ENCODE data around the gene PRDM11. TPM values are rescaled to one million over a fixed set of nuclear protein-coding genes. Genes with fewer than 3 reads are reported as not detected.

Gene PRDM11
- total and polyA plus RNA-seq, 7 experiments from 2014 or later, result 0.44 to 8.8 (median 5.7) TPM

GRCh38 chr11:45273509-45273908 is 127.1 kb downstream of the PRDM11 start:
- Histone ChIP-seq H3K9me3 (ENCODE audit: control insufficient read depth in 2 of 3, low read length in 3 of 3) (no peaks in the 10 kb centered on the region), H3K36me3 (ENCODE audit: control insufficient read depth in 2 of 3, insufficient read depth in 3 of 3, low read length in 3 of 3) (no peaks in the 10 kb centered on the region), H3K4me3 (ENCODE audit: low read length) (no peak overlapping the region), H3K27ac (ENCODE audit: low read depth, low read length) (no peak overlapping the region), H3K4me1 (ENCODE audit: control insufficient read depth in 2 of 2, insufficient read depth in 2 of 2, low read length in 2 of 2) (no peaks in the 10 kb centered on the region), H3K27me3 (ENCODE audit: control insufficient read depth in 2 of 2, insufficient read depth in 2 of 2, low read length in 2 of 2) (no peaks in the 10 kb centered on the region)
- ChIA-PET POLR2A (no interaction called here), CTCF (no interaction called here)
- Mint-ChIP-seq H3K4me3 (no peak overlapping the region), H3K9me3 (peaks cover 0 to 6% (median 3%) of the 10 kb centered on the region in 11 donors), H3K4me1 (peaks cover 0 to 2% (median 0%) of the 10 kb centered on the region in 7 donors), H3K36me3 (peaks cover 0 to 6% (median 0%) of the 10 kb centered on the region in 5 donors), H3K27me3 (peaks cover 24 to 70% (median 62%) of the 10 kb centered on the region in 5 donors), H3K27ac (no peak overlapping the region)
- no peak for DNase-seq
- intact Hi-C loops (cut with micrococcal nuclease), result no loop called here
- ATAC-seq, result no peak

- Histone ChIP-seq H3K27me3 (ENCODE audit: control insufficient read depth in 2 of 2, insufficient read depth in 2 of 2, low read length in 2 of 2) (no peaks in the 10 kb centered on the region), H3K9me3 (ENCODE audit: control insufficient read depth in 2 of 3, low read length in 3 of 3) (no peaks in the 10 kb centered on the region), H3K4me3 (ENCODE audit: low read length) (no peak overlapping the region), H3K27ac (ENCODE audit: low read depth, low read length) (no peak overlapping the region), H3K4me1 (ENCODE audit: control insufficient read depth in 2 of 2, insufficient read depth in 2 of 2, low read length in 2 of 2) (no peaks in the 10 kb centered on the region), H3K36me3 (ENCODE audit: control insufficient read depth in 2 of 3, insufficient read depth in 3 of 3, low read length in 3 of 3) (no peaks in the 10 kb centered on the region)
- H3K36me3 Mint-ChIP-seq, result peaks cover 0 to 6% (median 0%) of the 10 kb centered on the region in 5 donors
- H3K4me3 Mint-ChIP-seq, result no peak overlapping the region
- H3K4me1 Mint-ChIP-seq, result peaks cover 0 to 2% (median 0%) of the 10 kb centered on the region in 7 donors
- peaks cover 0 to 6% (median 3%) of the 10 kb centered on the region in 11 donors for H3K9me3 Mint-ChIP-seq
- H3K27ac Mint-ChIP-seq, result no peak overlapping the region
- CTCF ChIA-PET, result no interaction called here
- H3K27me3 Mint-ChIP-seq, result peaks cover 24 to 64% (median 56%) of the 10 kb centered on the region in 5 donors
- POLR2A ChIA-PET, result no interaction called here
- no peak for DNase-seq
- intact Hi-C loops (cut with micrococcal nuclease), result no loop called here
- ATAC-seq, result no peak
Observed at GRCh38 chr11:45274206-45274605, 127.8 kb downstream of the PRDM11 start.

- intact Hi-C loops (cut with micrococcal nuclease), result no loop called here
- no peak overlapping the region for H3K27ac Mint-ChIP-seq
- H3K9me3 Mint-ChIP-seq, result peaks cover 2 to 12% (median 8%) of the 10 kb centered on the region in 11 donors
- peaks cover 0 to 7% (median 0%) of the 10 kb centered on the region in 5 donors for H3K36me3 Mint-ChIP-seq
- H3K9me3 ChIP-seq (ENCODE audit: control insufficient read depth in 2 of 3, low read length in 3 of 3), result no peaks in the 10 kb centered on the region
- CTCF ChIA-PET, result interaction anchor here (1.1 kb wide), 1 partner anchor 24 kb away, joined by 3 read pairs; no protein-coding TSS in a partner anchor
- H3K4me1 ChIP-seq (ENCODE audit: control insufficient read depth in 2 of 2, insufficient read depth in 2 of 2, low read length in 2 of 2), result no peaks in the 10 kb centered on the region
- DNase-seq (no peak), ATAC-seq (no peak)
- no peak overlapping the region for H3K27ac ChIP-seq (ENCODE audit: low read depth, low read length)
- H3K4me1 Mint-ChIP-seq, result peaks cover 0 to 9% (median 0%) of the 10 kb centered on the region in 7 donors
- H3K36me3 ChIP-seq (ENCODE audit: control insufficient read depth in 2 of 3, insufficient read depth in 3 of 3, low read length in 3 of 3), result no peaks in the 10 kb centered on the region
- H3K27me3 ChIP-seq (ENCODE audit: control insufficient read depth in 2 of 2, insufficient read depth in 2 of 2, low read length in 2 of 2), result no peaks in the 10 kb centered on the region
- H3K4me3 Mint-ChIP-seq, result no peak overlapping the region
- H3K4me3 ChIP-seq (ENCODE audit: low read length), result no peak overlapping the region
- H3K27me3 Mint-ChIP-seq, result peaks cover 24 to 57% (median 51%) of the 10 kb centered on the region in 5 donors
- POLR2A ChIA-PET, result no interaction called here
Observed at GRCh38 chr11:45275828-45276227, 129.4 kb downstream of the PRDM11 start.

DNA sequence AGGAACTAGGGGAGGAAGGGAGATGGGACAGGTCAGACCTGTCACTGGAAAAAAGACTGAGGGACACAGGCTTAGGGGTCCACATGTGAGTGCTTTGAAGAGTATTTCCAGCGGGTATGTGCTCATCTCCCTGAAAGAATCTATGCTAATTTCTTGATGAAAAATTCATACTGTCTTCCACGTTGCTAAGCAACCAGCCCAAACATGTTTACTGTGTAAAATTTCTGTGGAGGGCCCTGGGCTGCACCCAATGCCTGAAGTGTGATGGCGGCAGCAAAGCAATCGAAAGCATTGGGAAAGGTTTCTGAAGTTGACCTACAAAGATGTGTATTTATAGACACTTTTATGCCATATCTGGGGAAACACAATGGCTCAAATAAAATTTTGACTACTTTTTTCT is 132.3 kb downstream of the PRDM11 start:
- peaks cover 0 to 8% (median 7%) of the 10 kb centered on the region in 11 donors for H3K9me3 Mint-ChIP-seq
- H3K27ac ChIP-seq (ENCODE audit: low read depth, low read length), result no peak overlapping the region
- H3K27ac Mint-ChIP-seq, result peak overlapping the region in 1 of 9 donors; percentile 10
- no peak overlapping the region for H3K4me3 ChIP-seq (ENCODE audit: low read length)
- intact Hi-C loops (cut with micrococcal nuclease), result no loop called here
- H3K4me1 ChIP-seq (ENCODE audit: control insufficient read depth in 2 of 2, insufficient read depth in 2 of 2, low read length in 2 of 2), result no peaks in the 10 kb centered on the region
- H3K27me3 Mint-ChIP-seq, result peaks cover 26 to 55% (median 42%) of the 10 kb centered on the region in 5 donors
- peak in 4 of 9 donors; percentile 9 to 34 (median 23) for DNase-seq
- ChIA-PET POLR2A (no interaction called here), CTCF (no interaction called here)
- no peaks in the 10 kb centered on the region for H3K27me3 ChIP-seq (ENCODE audit: control insufficient read depth in 2 of 2, insufficient read depth in 2 of 2, low read length in 2 of 2)
- no peaks in the 10 kb centered on the region for H3K36me3 ChIP-seq (ENCODE audit: control insufficient read depth in 2 of 3, insufficient read depth in 3 of 3, low read length in 3 of 3)
- no peak overlapping the region for H3K4me3 Mint-ChIP-seq
- ATAC-seq, result peak; percentile 29
- H3K9me3 ChIP-seq (ENCODE audit: control insufficient read depth in 2 of 3, low read length in 3 of 3), result no peaks in the 10 kb centered on the region
- H3K4me1 Mint-ChIP-seq, result peaks cover 0 to 9% (median 0%) of the 10 kb centered on the region in 7 donors
- peaks cover 0 to 7% (median 0%) of the 10 kb centered on the region in 5 donors for H3K36me3 Mint-ChIP-seq

- Mint-ChIP-seq H3K4me1 (peaks cover 0 to 9% (median 0%) of the 10 kb centered on the region in 7 donors), H3K27ac (peak overlapping the region in 1 of 9 donors; percentile 2), H3K36me3 (peaks cover 0 to 7% (median 0%) of the 10 kb centered on the region in 5 donors), H3K4me3 (no peak overlapping the region), H3K27me3 (peaks cover 35 to 56% (median 45%) of the 10 kb centered on the region in 5 donors), H3K9me3 (peaks cover 0 to 8% (median 7%) of the 10 kb centered on the region in 11 donors)
- no peak for ATAC-seq
- intact Hi-C loops (cut with micrococcal nuclease), result no loop called here
- Histone ChIP-seq H3K4me3 (ENCODE audit: low read length) (no peak overlapping the region), H3K27me3 (ENCODE audit: control insufficient read depth in 2 of 2, insufficient read depth in 2 of 2, low read length in 2 of 2) (no peaks in the 10 kb centered on the region), H3K4me1 (ENCODE audit: control insufficient read depth in 2 of 2, insufficient read depth in 2 of 2, low read length in 2 of 2) (no peaks in the 10 kb centered on the region), H3K27ac (ENCODE audit: low read depth, low read length) (no peak overlapping the region), H3K36me3 (ENCODE audit: control insufficient read depth in 2 of 3, insufficient read depth in 3 of 3, low read length in 3 of 3) (no peaks in the 10 kb centered on the region), H3K9me3 (ENCODE audit: control insufficient read depth in 2 of 3, low read length in 3 of 3) (no peaks in the 10 kb centered on the region)
- CTCF ChIA-PET, result no interaction called here
- POLR2A ChIA-PET, result no interaction called here
- no peak for DNase-seq
Observed at GRCh38 chr11:45279645-45280044, 133.2 kb downstream of the PRDM11 start.

DNA sequence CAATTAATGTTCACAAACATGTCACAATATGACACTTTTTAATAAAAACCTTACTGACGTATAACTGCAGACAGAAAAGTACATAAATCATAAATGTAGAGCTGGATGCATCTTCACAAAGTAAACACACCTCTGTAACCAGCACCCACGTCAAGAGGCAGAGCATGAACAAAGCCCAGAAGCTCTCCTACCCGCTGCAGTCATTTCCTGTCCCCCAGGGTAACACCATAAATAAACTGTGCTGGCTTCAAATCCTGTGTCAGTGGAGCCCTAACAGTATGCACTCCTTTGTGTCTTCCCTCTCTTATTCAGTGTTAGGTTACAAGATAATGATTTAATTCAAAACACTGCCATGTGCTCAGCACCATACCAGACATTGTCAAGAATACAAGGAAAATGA is 134.0 kb downstream of the PRDM11 start:
- no peaks in the 10 kb centered on the region for H3K27me3 ChIP-seq (ENCODE audit: control insufficient read depth in 2 of 2, insufficient read depth in 2 of 2, low read length in 2 of 2)
- Mint-ChIP-seq H3K27ac (peak overlapping the region in 2 of 9 donors; percentile 0 to 2), H3K4me3 (no peak overlapping the region), H3K9me3 (peaks cover 0 to 8% (median 7%) of the 10 kb centered on the region in 11 donors), H3K36me3 (peaks cover 0 to 7% (median 0%) of the 10 kb centered on the region in 5 donors), H3K4me1 (peaks cover 0 to 9% (median 0%) of the 10 kb centered on the region in 7 donors), H3K27me3 (peaks cover 41 to 53% (median 46%) of the 10 kb centered on the region in 5 donors)
- no peaks in the 10 kb centered on the region for H3K4me1 ChIP-seq (ENCODE audit: control insufficient read depth in 2 of 2, insufficient read depth in 2 of 2, low read length in 2 of 2)
- no peaks in the 10 kb centered on the region for H3K9me3 ChIP-seq (ENCODE audit: control insufficient read depth in 2 of 3, low read length in 3 of 3)
- no peak overlapping the region for H3K4me3 ChIP-seq (ENCODE audit: low read length)
- POLR2A ChIA-PET, result no interaction called here
- intact Hi-C loops (cut with micrococcal nuclease), result no loop called here
- no peak overlapping the region for H3K27ac ChIP-seq (ENCODE audit: low read depth, low read length)
- no peaks in the 10 kb centered on the region for H3K36me3 ChIP-seq (ENCODE audit: control insufficient read depth in 2 of 3, insufficient read depth in 3 of 3, low read length in 3 of 3)
- DNase-seq, result peak in 7 of 9 donors; percentile 6 to 60 (median 30)
- ATAC-seq, result peak; percentile 67
- CTCF ChIA-PET, result no interaction called here

DNA sequence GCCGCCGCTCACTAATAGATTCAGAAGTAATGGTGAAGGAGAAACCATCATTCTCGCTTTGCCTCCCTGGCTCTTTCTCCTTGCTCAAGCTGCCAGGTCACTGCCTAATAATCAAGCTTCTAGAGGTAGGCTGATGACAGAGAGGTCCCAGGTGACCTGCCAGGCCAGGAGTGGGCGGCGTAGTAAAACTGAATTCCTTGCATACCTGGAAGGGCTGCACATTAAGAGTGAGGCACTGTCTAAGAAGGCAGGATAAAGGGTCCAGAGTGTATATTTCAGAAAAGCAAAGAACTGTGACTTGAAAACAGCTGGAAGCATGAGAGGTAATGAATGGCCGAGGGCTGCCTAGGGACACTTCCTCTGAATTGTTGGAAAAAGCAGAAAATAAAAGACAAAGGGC is 135.6 kb downstream of the PRDM11 start:
- intact Hi-C loops (cut with micrococcal nuclease), result no loop called here

More for the DNA sequence above, 135.6 kb downstream of the PRDM11 start:
- CTCF ChIA-PET, result no interaction called here
- Histone ChIP-seq H3K36me3 (ENCODE audit: control insufficient read depth in 2 of 3, insufficient read depth in 3 of 3, low read length in 3 of 3) (no peaks in the 10 kb centered on the region), H3K27me3 (ENCODE audit: control insufficient read depth in 2 of 2, insufficient read depth in 2 of 2, low read length in 2 of 2) (no peaks in the 10 kb centered on the region), H3K4me1 (ENCODE audit: control insufficient read depth in 2 of 2, insufficient read depth in 2 of 2, low read length in 2 of 2) (no peaks in the 10 kb centered on the region), H3K4me3 (ENCODE audit: low read length) (no peak overlapping the region), H3K9me3 (ENCODE audit: control insufficient read depth in 2 of 3, low read length in 3 of 3) (no peaks in the 10 kb centered on the region), H3K27ac (ENCODE audit: low read depth, low read length) (no peak overlapping the region)
- POLR2A ChIA-PET, result no interaction called here
- Mint-ChIP-seq H3K27ac (no peak overlapping the region), H3K27me3 (peaks cover 49 to 56% (median 53%) of the 10 kb centered on the region in 5 donors), H3K4me1 (peaks cover 0 to 11% (median 0%) of the 10 kb centered on the region in 7 donors), H3K4me3 (no peak overlapping the region), H3K36me3 (peaks cover 0 to 7% (median 0%) of the 10 kb centered on the region in 5 donors), H3K9me3 (peaks cover 0 to 13% (median 6%) of the 10 kb centered on the region in 11 donors)
- ATAC-seq (no peak), DNase-seq (no peak)
